Measurements from ENCODE around the gene UBA52.
"Not testable (repeated sequence)": the region's sequence is repeated elsewhere in the genome, so short reads cannot be mapped to it uniquely, and the experiment has no call there.

Gene UBA52

GRCh38 chr19:18557411-18558201 is 14.1 kb upstream of the UBA52 start, which contains the start of gene KXD1:
Gene KXD1 (plus strand): TSS chr19:18557870. CDS start chr19:18562057, 4,187 bp downstream.
- peak; percentile 97 for DNase-seq

- no peak for DNase-seq
These were observed 13.5 kb upstream of the UBA52 start for GRCh38 chr19:18558202-18558555.

- DNase-seq, result no peak
These were observed 13.1 kb upstream of the UBA52 start for GRCh38 chr19:18558604-18559003.

GRCh38 chr19:18559685-18560084 is 12.0 kb upstream of the UBA52 start:
- DNase-seq, result no peak

- DNase-seq, result no peak
These were observed 9.6 kb upstream of the UBA52 start for GRCh38 chr19:18562086-18562485.

GRCh38 chr19:18566953-18567352 is 4.7 kb upstream of the UBA52 start:
- no peak for DNase-seq

- no peak for DNase-seq
These were observed 3.3 kb upstream of the UBA52 start for GRCh38 chr19:18568367-18568766.

- DNase-seq, result no peak
These were observed 3.1 kb downstream of the UBA52 start for GRCh38 chr19:18574691-18575291.

GRCh38 chr19:18576383-18576782 is 4.7 kb downstream of the UBA52 start:
- DNase-seq, result no peak

- no peak for DNase-seq
These were observed 5.8 kb downstream of the UBA52 start for GRCh38 chr19:18577365-18577914.

- no peak for DNase-seq
These were observed 8.7 kb downstream of the UBA52 start for GRCh38 chr19:18580311-18580710.

GRCh38 chr19:18586306-18586705 is 14.6 kb downstream of the UBA52 start:
- DNase-seq, result no peak

- no peak for DNase-seq
These were observed 15.9 kb downstream of the UBA52 start for GRCh38 chr19:18587561-18587960.

- no peak for DNase-seq
These were observed 16.4 kb downstream of the UBA52 start for GRCh38 chr19:18587962-18588610.

GRCh38 chr19:18588611-18589379 is 17.1 kb downstream of the UBA52 start, which contains the start of gene REX1BD:
Gene REX1BD (plus strand): TSS chr19:18588798. CDS start chr19:18588802, 4 bp downstream.
- DNase-seq, result peak; percentile 92

GRCh38 chr19:18589380-18590272 is 18.0 kb downstream of the UBA52 start:
- DNase-seq, result no peak

- DNase-seq, result no peak
These were observed 18.9 kb downstream of the UBA52 start for GRCh38 chr19:18590273-18591272.

GRCh38 chr19:18591735-18592385 is 20.2 kb downstream of the UBA52 start:
- no peak for DNase-seq

- DNase-seq, result not testable (repeated sequence)
These were observed 21.1 kb downstream of the UBA52 start for GRCh38 chr19:18592732-18593131.

All from KG1 (cell line).